Endothelial cell of umbilical vein (primary cell): ENCODE results near the gene GPBP1L1.
"Not testable (repeated sequence)": the region's sequence is repeated elsewhere in the genome, so short reads cannot be mapped to it uniquely, and the experiment has no call there.

Source experiments
- EZH2 ChIP-seq: IDR thresholded peaks from 2 replicates; pipeline ENCODE4 v1.6.1; 2012; ENCODE audit warnings: borderline replicate concordance, low read depth, mild to moderate bottlenecking, moderate library complexity, low read length, inconsistent platforms; ENCODE audit not compliant: severe bottlenecking
- FOS ChIP-seq: IDR thresholded peaks from 2 replicates; pipeline ENCODE4 v1.6.1; 2011; ENCODE audit warnings: mild to moderate bottlenecking, low read length, moderate library complexity, borderline replicate concordance; ENCODE audit not compliant: insufficient read depth
- GATA2 ChIP-seq: IDR thresholded peaks from 2 replicates; pipeline ENCODE4 v1.7.0; 2011; ENCODE audit warnings: low read depth, mild to moderate bottlenecking, moderate library complexity, mixed read lengths, low read length; ENCODE audit not compliant: insufficient read length, insufficient read depth
- JUN ChIP-seq: IDR thresholded peaks from 2 replicates; pipeline ENCODE4 v1.6.1; 2011; ENCODE audit warnings: borderline replicate concordance, low read depth; ENCODE audit not compliant: insufficient read length, insufficient read depth
- MYC ChIP-seq: IDR thresholded peaks from one replicate; pipeline ENCODE4 v1.6.1; 2011; ENCODE audit warnings: mild to moderate bottlenecking, low read depth, low read length
- POLR2A ChIP-seq: IDR thresholded peaks from 2 replicates; pipeline ENCODE4 v1.6.1; 2012; ENCODE audit warnings: low read depth, mild to moderate bottlenecking, control low read depth, low read length
- POLR2AphosphoS5 ChIP-seq: IDR thresholded peaks from 2 replicates; pipeline ENCODE4 v1.6.1; 2012; ENCODE audit warnings: low read depth, mild to moderate bottlenecking, control low read depth, low read length, moderate library complexity; ENCODE audit not compliant: insufficient read depth
- TF ChIP-seq, protein P1 (sequence below), 2 donors: IDR thresholded peaks; 1 replicate in 1 of 2; 2 replicates in 1 of 2; pipeline ENCODE4 v1.5.1; 2011; ENCODE audit warnings: low read length in 2 of 2, mild to moderate bottlenecking in 2 of 2, moderate library complexity in 2 of 2, control low read depth in 1 of 2, inconsistent platforms in 1 of 2, low read depth in 1 of 2; ENCODE audit not compliant: insufficient read depth in 1 of 2; ENCODE audit errors: extremely low read depth in 1 of 2
- TF ChIP-seq, protein P2 (sequence below): IDR thresholded peaks from 2 replicates; pipeline ENCODE4 v1.6.1; 2011; ENCODE audit not compliant: insufficient read depth, insufficient read length

DNA sequence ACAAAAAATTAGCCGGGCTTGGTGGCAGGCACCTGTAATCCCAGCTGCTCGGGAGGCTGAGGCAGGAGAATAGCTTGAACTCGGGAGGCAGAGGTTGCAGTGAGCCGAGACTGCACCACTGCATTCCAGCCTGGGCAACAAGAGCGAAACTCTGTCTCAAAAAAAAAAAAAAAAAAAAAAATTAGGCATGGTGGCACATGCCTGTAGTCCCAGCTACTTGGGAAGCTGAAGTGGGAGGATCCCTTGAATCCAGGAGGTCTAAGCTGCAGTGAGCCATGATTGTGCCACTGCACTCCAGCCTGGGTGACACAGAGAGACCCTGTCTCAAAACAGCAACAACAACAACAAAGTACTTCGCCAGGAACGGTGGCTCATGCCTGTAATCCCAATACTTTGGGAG lies 9.8 kb downstream of the GPBP1L1 start:
- TF ChIP-seq, protein P1, sequence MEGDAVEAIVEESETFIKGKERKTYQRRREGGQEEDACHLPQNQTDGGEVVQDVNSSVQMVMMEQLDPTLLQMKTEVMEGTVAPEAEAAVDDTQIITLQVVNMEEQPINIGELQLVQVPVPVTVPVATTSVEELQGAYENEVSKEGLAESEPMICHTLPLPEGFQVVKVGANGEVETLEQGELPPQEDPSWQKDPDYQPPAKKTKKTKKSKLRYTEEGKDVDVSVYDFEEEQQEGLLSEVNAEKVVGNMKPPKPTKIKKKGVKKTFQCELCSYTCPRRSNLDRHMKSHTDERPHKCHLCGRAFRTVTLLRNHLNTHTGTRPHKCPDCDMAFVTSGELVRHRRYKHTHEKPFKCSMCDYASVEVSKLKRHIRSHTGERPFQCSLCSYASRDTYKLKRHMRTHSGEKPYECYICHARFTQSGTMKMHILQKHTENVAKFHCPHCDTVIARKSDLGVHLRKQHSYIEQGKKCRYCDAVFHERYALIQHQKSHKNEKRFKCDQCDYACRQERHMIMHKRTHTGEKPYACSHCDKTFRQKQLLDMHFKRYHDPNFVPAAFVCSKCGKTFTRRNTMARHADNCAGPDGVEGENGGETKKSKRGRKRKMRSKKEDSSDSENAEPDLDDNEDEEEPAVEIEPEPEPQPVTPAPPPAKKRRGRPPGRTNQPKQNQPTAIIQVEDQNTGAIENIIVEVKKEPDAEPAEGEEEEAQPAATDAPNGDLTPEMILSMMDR (IDR thresholded peaks at IDR 0.05; ENCODE audit: extremely low read depth in 1 of 2, insufficient read depth in 1 of 2, low read depth in 1 of 2, low read length in 2 of 2) = not testable (repeated sequence)
- TF ChIP-seq POLR2A, POLR2AphosphoS5, GATA2, JUN, FOS, EZH2, MYC: not testable (repeated sequence)
- TF ChIP-seq, protein P2, sequence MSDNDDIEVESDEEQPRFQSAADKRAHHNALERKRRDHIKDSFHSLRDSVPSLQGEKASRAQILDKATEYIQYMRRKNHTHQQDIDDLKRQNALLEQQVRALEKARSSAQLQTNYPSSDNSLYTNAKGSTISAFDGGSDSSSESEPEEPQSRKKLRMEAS = not testable (repeated sequence)
